Neuronal stem cell (in vitro differentiated cells): ENCODE measurements around the gene PARD3B.

Source experiments
- DNase-seq: peaks from one replicate; pipeline ENCODE4 v3.0.0-alpha.2; 2013; ENCODE audit warnings: low spot score
- H2AFZ ChIP-seq: one replicate; pipeline ENCODE4 v1.6.1; 2013; ENCODE audit warnings: mild to moderate bottlenecking, low read length, inconsistent platforms
- H2AK5ac ChIP-seq: 2 replicates; pipeline ENCODE4 v1.6.1; 2013; ENCODE audit warnings: low read depth, mild to moderate bottlenecking, inconsistent platforms, low read length, moderate library complexity, mixed read lengths
- H2BK120ac ChIP-seq: 2 replicates; pipeline ENCODE4 v1.6.1; 2013; ENCODE audit warnings: low read depth, mild to moderate bottlenecking, inconsistent platforms, low read length, moderate library complexity, mixed read lengths
- H2BK12ac ChIP-seq: one replicate; pipeline ENCODE4 v1.6.1; 2013; ENCODE audit warnings: low read length, inconsistent platforms
- H2BK15ac ChIP-seq: 2 replicates; pipeline ENCODE4 v1.6.1; 2013; ENCODE audit warnings: mild to moderate bottlenecking, low read length, inconsistent platforms, mixed read lengths
- H2BK5ac ChIP-seq: one replicate; pipeline ENCODE4 v1.6.1; 2013; ENCODE audit warnings: inconsistent platforms, mild to moderate bottlenecking, low read length, moderate library complexity
- H3K14ac ChIP-seq: one replicate; pipeline ENCODE4 v1.6.1; 2013; ENCODE audit warnings: low read length, inconsistent platforms
- H3K18ac ChIP-seq: 2 replicates; pipeline ENCODE4 v1.6.1; 2013; ENCODE audit warnings: low read length, inconsistent platforms
- H3K23ac ChIP-seq: 2 replicates; pipeline ENCODE4 v1.6.1; 2013; ENCODE audit warnings: low read depth, mild to moderate bottlenecking, mixed read lengths, low read length, inconsistent platforms; ENCODE audit not compliant: poor library complexity
- H3K27ac ChIP-seq: replicated peaks from 3 replicates; pipeline ENCODE4 v1.5.1; 2013; ENCODE audit warnings: low read length, inconsistent platforms
- H3K27me3 ChIP-seq, 3 experiments: 2 replicates each; pipeline ENCODE4 v1.6.1; 2013; ENCODE audit warnings: low read length in 3 of 3, mild to moderate bottlenecking in 2 of 3, inconsistent platforms in 1 of 3, low read depth in 1 of 3, mixed read lengths in 1 of 3, moderate library complexity in 1 of 3; ENCODE audit not compliant: control insufficient read depth in 3 of 3, insufficient read depth in 3 of 3
- H3K36me3 ChIP-seq, 2 donors: replicated peaks in 1 of 2; 2 replicates each; pipeline ENCODE4 v1.6.1; 2013; ENCODE audit warnings: low read length in 2 of 2; ENCODE audit not compliant: control insufficient read depth in 2 of 2, insufficient read depth in 2 of 2
- H3K4ac ChIP-seq: 2 replicates; pipeline ENCODE4 v1.6.1; 2013; ENCODE audit warnings: inconsistent platforms, mild to moderate bottlenecking, low read length, moderate library complexity
- H3K4me1 ChIP-seq, 2 donors: 1 replicate in 1 of 2; 2 replicates in 1 of 2; pipeline ENCODE4 v1.6.1; 2013; ENCODE audit warnings: low read length in 2 of 2, low read depth in 1 of 2; ENCODE audit not compliant: control insufficient read depth in 2 of 2, insufficient read depth in 1 of 2
- H3K4me2 ChIP-seq: one replicate; pipeline ENCODE4 v1.6.1; 2013; ENCODE audit warnings: mild to moderate bottlenecking, low read length, inconsistent platforms; ENCODE audit not compliant: insufficient read depth, poor library complexity, severe bottlenecking
- H3K4me3 ChIP-seq, 2 donors: 2 replicates each; pipeline ENCODE4 v1.5.1; 2013; ENCODE audit warnings: low read length in 2 of 2, mild to moderate bottlenecking in 2 of 2, inconsistent platforms in 1 of 2, moderate library complexity in 1 of 2
- H3K79me1 ChIP-seq: one replicate; pipeline ENCODE4 v1.6.1; 2013; ENCODE audit warnings: low read depth, mild to moderate bottlenecking, inconsistent platforms, low read length, moderate library complexity
- H3K9ac ChIP-seq: one replicate; pipeline ENCODE4 v1.6.1; 2013; ENCODE audit warnings: mild to moderate bottlenecking, low read depth, low read length, inconsistent platforms; ENCODE audit not compliant: poor library complexity
- H3K9me3 ChIP-seq, 2 donors: replicated peaks in 1 of 2; 2 replicates each; pipeline versions ENCODE3 to v1.6.1; 2013; ENCODE audit warnings: low read length in 2 of 2, mild to moderate bottlenecking in 2 of 2, inconsistent platforms in 1 of 2, low read depth in 1 of 2, mixed read lengths in 1 of 2, moderate library complexity in 1 of 2; ENCODE audit not compliant: control insufficient read depth in 2 of 2, insufficient read depth in 1 of 2
- H4K8ac ChIP-seq: one replicate; pipeline ENCODE4 v1.6.1; 2013; ENCODE audit warnings: low read depth, mild to moderate bottlenecking, inconsistent platforms, low read length, moderate library complexity
- H4K91ac ChIP-seq: one replicate; pipeline ENCODE4 v1.6.1; 2013; ENCODE audit warnings: low read length, low read depth, mild to moderate bottlenecking, inconsistent platforms; ENCODE audit not compliant: poor library complexity
- WGBS, 2 donors: extraction: QIAGEN DNeasy Blood & Tissue Kit; methylation state at CpG; one replicate each; pipeline ENCODE4 v1.1.7; 2013; ENCODE audit warnings: missing lambda C conversion rate in 2 of 2, mixed read lengths in 1 of 2; ENCODE audit not compliant: insufficient read length in 2 of 2, insufficient replicate concordance in 1 of 2; ENCODE audit errors: extremely low coverage in 2 of 2; 5-methylcytosine and 5-hydroxymethylcytosine counted together

The PARD3B gene

GRCh38 chr2:205333351-205333750, 788.1 kb downstream of the PARD3B start:
- Histone ChIP-seq H3K18ac (no peak overlapping the region), H3K4me2 (no peak overlapping the region), H3K4me1 (no peaks in the 10 kb centered on the region), H3K9me3 (peaks cover 0 to 5% of the 10 kb centered on the region in 2 donors), H3K23ac (no peak overlapping the region), H2BK120ac (no peak overlapping the region), H3K4me3 (no peak overlapping the region), H3K4ac (no peak overlapping the region), H3K14ac (no peak overlapping the region), H4K8ac (no peak overlapping the region), H2AFZ (no peak overlapping the region), H3K27ac (no peak overlapping the region), H2BK5ac (no peak overlapping the region), H2AK5ac (no peak overlapping the region), H2BK12ac (no peak overlapping the region), H3K27me3 (no peaks in the 10 kb centered on the region), H3K9ac (no peak overlapping the region), H2BK15ac (no peak overlapping the region), H4K91ac (no peak overlapping the region), H3K79me1 (no peaks in the 10 kb centered on the region), H3K36me3 (no peaks in the 10 kb centered on the region)
- DNase-seq = no peak
- WGBS, 2 donors = no CpG with 5 or more reads among the region's 1 CpG

- Histone ChIP-seq H3K4me3 (no peak overlapping the region), H2BK15ac (no peak overlapping the region), H2BK120ac (no peak overlapping the region), H3K79me1 (no peaks in the 10 kb centered on the region), H2BK12ac (no peak overlapping the region), H4K8ac (no peak overlapping the region), H4K91ac (no peak overlapping the region), H3K9ac (no peak overlapping the region), H3K9me3 (peaks cover 0 to 9% of the 10 kb centered on the region in 2 donors), H3K4me1 (no peaks in the 10 kb centered on the region), H3K4me2 (no peak overlapping the region), H2AFZ (no peak overlapping the region), H3K18ac (no peak overlapping the region), H3K27me3 (no peaks in the 10 kb centered on the region), H3K14ac (no peak overlapping the region), H2BK5ac (no peak overlapping the region), H3K4ac (no peak overlapping the region), H3K36me3 (no peaks in the 10 kb centered on the region), H3K27ac (no peak overlapping the region), H2AK5ac (no peak overlapping the region), H3K23ac (no peak overlapping the region)
- no peak for DNase-seq
These were observed 792.0 kb downstream of the PARD3B start for GRCh38 chr2:205337274-205337673.

- H2BK12ac ChIP-seq = no peak overlapping the region
- no peak overlapping the region for H3K9ac ChIP-seq
- no CpG with 5 or more reads among the region's 1 CpG for WGBS, 2 donors
- no peak overlapping the region for H3K14ac ChIP-seq
- no peak overlapping the region for H2BK120ac ChIP-seq
- H4K91ac ChIP-seq = no peak overlapping the region
- no peak overlapping the region for H3K4me3 ChIP-seq
- no peak overlapping the region for H3K4ac ChIP-seq
- H3K4me2 ChIP-seq = no peak overlapping the region
- no peak overlapping the region for H4K8ac ChIP-seq
- H3K27me3 ChIP-seq = no peaks in the 10 kb centered on the region
- no peak overlapping the region for H2BK15ac ChIP-seq
- H2AFZ ChIP-seq = no peak overlapping the region
- H2BK5ac ChIP-seq = no peak overlapping the region
- peaks cover 0 to 9% of the 10 kb centered on the region in 2 donors for H3K9me3 ChIP-seq
- H2AK5ac ChIP-seq = no peak overlapping the region
- H3K27ac ChIP-seq = no peak overlapping the region
- no peak overlapping the region for H3K18ac ChIP-seq
- no peaks in the 10 kb centered on the region for H3K36me3 ChIP-seq
- no peak for DNase-seq
- no peak overlapping the region for H3K23ac ChIP-seq
- no peaks in the 10 kb centered on the region for H3K4me1 ChIP-seq
- H3K79me1 ChIP-seq = no peaks in the 10 kb centered on the region
These were observed 792.9 kb downstream of the PARD3B start for GRCh38 chr2:205338156-205338555.

GRCh38 chr2:205343103-205343502, 797.8 kb downstream of the PARD3B start:
- WGBS, 2 donors = no CpG with 5 or more reads among the region's 4 CpGs
- no peak for DNase-seq
- H4K8ac ChIP-seq = no peak overlapping the region

More at GRCh38 chr2:205343103-205343502, 797.8 kb downstream of the PARD3B start:
- Histone ChIP-seq H2BK15ac (no peak overlapping the region), H3K27me3 (no peaks in the 10 kb centered on the region), H2BK12ac (no peak overlapping the region), H2AFZ (no peak overlapping the region), H3K18ac (no peak overlapping the region), H4K91ac (no peak overlapping the region), H3K23ac (no peak overlapping the region), H3K4me1 (no peaks in the 10 kb centered on the region), H3K4me3 (no peak overlapping the region), H3K14ac (no peak overlapping the region), H3K36me3 (no peaks in the 10 kb centered on the region), H2BK120ac (no peak overlapping the region), H3K4ac (no peak overlapping the region), H3K79me1 (no peaks in the 10 kb centered on the region), H2BK5ac (no peak overlapping the region), H3K27ac (no peak overlapping the region), H3K4me2 (no peak overlapping the region), H3K9ac (no peak overlapping the region), H3K9me3 (peaks cover 0 to 4% of the 10 kb centered on the region in 2 donors), H2AK5ac (no peak overlapping the region)
